CD14-positive monocyte (primary cell): Measurements from ENCODE around the gene AADACL4. TPM values are rescaled to one million over a fixed set of nuclear protein-coding genes. Genes with fewer than 3 reads are reported as not detected.
A peak's percentile ranks its signal among the peaks of the same experiment; 100 is the strongest.

Source experiments
- DNase-seq, 3 donors: peaks; one replicate each; pipeline ENCODE4 v3.0.0-alpha.2; 2011 to 2022
- H2AFZ ChIP-seq: 2 replicates; pipeline ENCODE4 v1.6.0; 2012; ENCODE audit warnings: mild to moderate bottlenecking, low read depth, low read length, inconsistent platforms; ENCODE audit not compliant: insufficient read depth, poor library complexity, severe bottlenecking
- H3K27ac ChIP-seq, 2 donors: 1 replicate in 1 of 2; 2 replicates in 1 of 2; pipeline ENCODE4 v1.5.1; 2012 to 2013; ENCODE audit warnings: low read length in 2 of 2, control low read depth in 1 of 2, inconsistent platforms in 1 of 2, low read depth in 1 of 2, mild to moderate bottlenecking in 1 of 2
- H3K27me3 ChIP-seq, 2 donors: one replicate each; pipeline versions ENCODE4 v1.6.0 to v1.6.1; 2011 to 2013; ENCODE audit warnings: low read length in 2 of 2; ENCODE audit not compliant: control insufficient read depth in 2 of 2, insufficient read depth in 2 of 2
- H3K36me3 ChIP-seq, 2 donors: replicated peaks in 1 of 2; 1 replicate in 1 of 2; 2 replicates in 1 of 2; pipeline versions ENCODE4 v1.5.1 to v1.6.1; 2012 to 2013; ENCODE audit warnings: low read length in 2 of 2, control low read depth in 1 of 2, inconsistent platforms in 1 of 2, mild to moderate bottlenecking in 1 of 2; ENCODE audit not compliant: insufficient read depth in 2 of 2, control insufficient read depth in 1 of 2
- H3K4me1 ChIP-seq, 2 donors: 1 replicate in 1 of 2; 2 replicates in 1 of 2; pipeline versions ENCODE4 v1.5.1 to v1.6.1; 2012 to 2013; ENCODE audit warnings: low read length in 2 of 2, control low read depth in 1 of 2, inconsistent platforms in 1 of 2, mild to moderate bottlenecking in 1 of 2, moderate library complexity in 1 of 2; ENCODE audit not compliant: insufficient read depth in 2 of 2, control insufficient read depth in 1 of 2
- H3K4me2 ChIP-seq: replicated peaks from 2 replicates; pipeline ENCODE3; 2012; ENCODE audit warnings: low read length, moderate library complexity, mild to moderate bottlenecking; ENCODE audit not compliant: poor library complexity, severe bottlenecking; ENCODE audit errors: extremely low read depth
- H3K4me3 ChIP-seq, 3 experiments: fragments of 200-600 bp in 1 of 3; sonication (generic) in 1 of 3; replicated peaks in 1 of 3; 1 replicate in 2 of 3; 2 replicates in 1 of 3; pipeline ENCODE4 v1.5.1; 2011 to 2013; ENCODE audit warnings: low read length in 3 of 3, mild to moderate bottlenecking in 3 of 3, control low read depth in 2 of 3, low read depth in 2 of 3, inconsistent platforms in 1 of 3, moderate library complexity in 1 of 3
- H3K79me2 ChIP-seq: 2 replicates; pipeline ENCODE4 v1.6.0; 2012; ENCODE audit warnings: mild to moderate bottlenecking, control low read depth, inconsistent platforms, low read length, moderate library complexity; ENCODE audit not compliant: insufficient read depth
- H3K9ac ChIP-seq: 2 replicates; pipeline ENCODE4 v1.6.0; 2017; ENCODE audit warnings: low read length, mild to moderate bottlenecking; ENCODE audit not compliant: insufficient read depth, poor library complexity, severe bottlenecking
- H3K9me3 ChIP-seq, 2 donors: replicated peaks in 1 of 2; 1 replicate in 1 of 2; 2 replicates in 1 of 2; pipeline versions ENCODE4 v1.5.1 to v1.6.1; 2012 to 2013; ENCODE audit warnings: low read length in 2 of 2, control low read depth in 1 of 2; ENCODE audit not compliant: control insufficient read depth in 1 of 2, insufficient read depth in 1 of 2
- H4K20me1 ChIP-seq: 2 replicates; pipeline ENCODE4 v1.6.0; 2012; ENCODE audit warnings: mild to moderate bottlenecking, low read length, control low read depth, moderate library complexity; ENCODE audit not compliant: insufficient read depth
- H3K27ac Mint-ChIP-seq, 7 donors: one replicate each; pipeline ENCODE4 v1.8.0; 2020; ENCODE audit warnings: mild to moderate bottlenecking in 7 of 7, mixed read lengths in 7 of 7, moderate library complexity in 6 of 7, inconsistent platforms in 2 of 7
- H3K27me3 Mint-ChIP-seq, 3 donors: one replicate each; pipeline ENCODE4 v1.8.0; 2021 to 2022; ENCODE audit warnings: low read depth in 3 of 3, mild to moderate bottlenecking in 3 of 3, mixed read lengths in 3 of 3, moderate library complexity in 3 of 3, inconsistent platforms in 1 of 3
- H3K36me3 Mint-ChIP-seq, 2 donors: one replicate each; pipeline ENCODE4 v1.8.0; 2020; ENCODE audit warnings: mixed read lengths in 2 of 2, inconsistent platforms in 1 of 2, mild to moderate bottlenecking in 1 of 2
- H3K4me1 Mint-ChIP-seq: one replicate; pipeline ENCODE4 v1.8.0; 2020; ENCODE audit warnings: mild to moderate bottlenecking, mixed read lengths
- H3K4me3 Mint-ChIP-seq, 2 donors: one replicate each; pipeline ENCODE4 v1.8.0; 2020; ENCODE audit warnings: mild to moderate bottlenecking in 2 of 2, mixed read lengths in 2 of 2, moderate library complexity in 1 of 2
- H3K9me3 Mint-ChIP-seq, 7 donors: one replicate each; pipeline ENCODE4 v1.8.0; 2020 to 2022; ENCODE audit warnings: mixed read lengths in 7 of 7, mild to moderate bottlenecking in 6 of 7, moderate library complexity in 6 of 7, inconsistent platforms in 2 of 7
- WGBS: methylation state at CpG from one replicate; pipeline ENCODE4 v1.1.5; 2013; ENCODE audit warnings: missing lambda C conversion rate; ENCODE audit not compliant: insufficient coverage; 5-methylcytosine and 5-hydroxymethylcytosine counted together
- intact Hi-C, 2 donors: fragments of 100-400 bp; cut with micrococcal nuclease; formaldehyde crosslinking; loops; one replicate each; pipeline versions ENCODE4 v1.15.0 to v1.15.1; 2023
- polyA plus RNA-seq, 3 donors: library from polyadenylated mRNA; depleted of rRNA in 1 of 3; unstranded in 2 of 3; stranded (reverse) in 1 of 3; fragments of 300-500 nt in 2 of 3; fragments of >200 nt in 1 of 3; fragmentation: Illumina TruSeq in 2 of 3; gene quantifications; 1 replicate in 2 of 3; 2 replicates in 1 of 3; pipeline ENCODE4 v1.2.3, GENCODE V29; 2012 to 2021
- TF ChIP-seq, protein P1 (sequence below): fragments of 200-600 bp; IDR thresholded peaks from one replicate; pipeline ENCODE4 v1.8.0; 2022; ENCODE audit warnings: antibody characterized with exemption, mild to moderate bottlenecking

AADACL4 gene
- polyA plus RNA-seq, 3 donors = not detected

GRCh38 chr1:12594966-12595756 lies 48.7 kb upstream of the AADACL4 start:
- Histone ChIP-seq H4K20me1 (no peaks in the 10 kb centered on the region), H2AFZ (no peak overlapping the region), H3K79me2 (no peaks in the 10 kb centered on the region), H3K27me3 (peaks cover 2 to 17% of the 10 kb centered on the region in 2 donors), H3K4me3 (peak overlapping the region in 1 of 3 experiments; percentile 70), H3K9ac (no peak overlapping the region), H3K4me2 (peak overlapping the region; percentile 83), H3K9me3 (no peaks in the 10 kb centered on the region), H3K4me1 (peaks cover 34% of the 10 kb centered on the region in 2 donors), H3K36me3 (no peaks in the 10 kb centered on the region), H3K27ac (no peak overlapping the region)
- Mint-ChIP-seq H3K4me3 (peak overlapping the region; percentile 77 to 81), H3K27ac (peak overlapping the region in 6 of 7 donors; percentile 76 to 91 (median 83)), H3K9me3 (peaks cover 0 to 6% (median 0%) of the 10 kb centered on the region in 7 donors), H3K4me1 (peaks cover 40% of the 10 kb centered on the region), H3K36me3 (peaks cover 4 to 21% of the 10 kb centered on the region in 2 donors), H3K27me3 (peaks cover 24 to 40% (median 36%) of the 10 kb centered on the region in 3 donors)
- no peak for DNase-seq
- TF ChIP-seq, protein P1, sequence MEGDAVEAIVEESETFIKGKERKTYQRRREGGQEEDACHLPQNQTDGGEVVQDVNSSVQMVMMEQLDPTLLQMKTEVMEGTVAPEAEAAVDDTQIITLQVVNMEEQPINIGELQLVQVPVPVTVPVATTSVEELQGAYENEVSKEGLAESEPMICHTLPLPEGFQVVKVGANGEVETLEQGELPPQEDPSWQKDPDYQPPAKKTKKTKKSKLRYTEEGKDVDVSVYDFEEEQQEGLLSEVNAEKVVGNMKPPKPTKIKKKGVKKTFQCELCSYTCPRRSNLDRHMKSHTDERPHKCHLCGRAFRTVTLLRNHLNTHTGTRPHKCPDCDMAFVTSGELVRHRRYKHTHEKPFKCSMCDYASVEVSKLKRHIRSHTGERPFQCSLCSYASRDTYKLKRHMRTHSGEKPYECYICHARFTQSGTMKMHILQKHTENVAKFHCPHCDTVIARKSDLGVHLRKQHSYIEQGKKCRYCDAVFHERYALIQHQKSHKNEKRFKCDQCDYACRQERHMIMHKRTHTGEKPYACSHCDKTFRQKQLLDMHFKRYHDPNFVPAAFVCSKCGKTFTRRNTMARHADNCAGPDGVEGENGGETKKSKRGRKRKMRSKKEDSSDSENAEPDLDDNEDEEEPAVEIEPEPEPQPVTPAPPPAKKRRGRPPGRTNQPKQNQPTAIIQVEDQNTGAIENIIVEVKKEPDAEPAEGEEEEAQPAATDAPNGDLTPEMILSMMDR = no peak
- WGBS = 5% methylated on average over 32 of the region's 47 CpGs
- intact Hi-C loops = no loop called here

- Histone ChIP-seq H3K4me1 (peaks cover 34% of the 10 kb centered on the region in 2 donors), H4K20me1 (no peaks in the 10 kb centered on the region), H3K4me3 (peak overlapping the region in 1 of 3 experiments; percentile 70), H3K27me3 (peaks cover 2 to 17% of the 10 kb centered on the region in 2 donors), H3K79me2 (no peaks in the 10 kb centered on the region), H3K4me2 (peak overlapping the region; percentile 83), H3K36me3 (no peaks in the 10 kb centered on the region), H3K27ac (no peak overlapping the region), H3K9me3 (no peaks in the 10 kb centered on the region), H3K9ac (no peak overlapping the region), H2AFZ (no peak overlapping the region)
- peaks cover 4 to 21% of the 10 kb centered on the region in 2 donors for H3K36me3 Mint-ChIP-seq
- intact Hi-C loops = loop anchor here in 1 of 2 donors (1.0 to 2.0 kb wide), 2 partner anchors 9 to 21 kb away; no protein-coding TSS in a partner anchor
- H3K27ac Mint-ChIP-seq = peak overlapping the region in 6 of 7 donors; percentile 37 to 88 (median 68)
- under 1% methylated on average over 15 of the region's 18 CpGs for WGBS
- H3K27me3 Mint-ChIP-seq = peaks cover 28 to 43% (median 39%) of the 10 kb centered on the region in 3 donors
- peaks cover 0 to 6% (median 0%) of the 10 kb centered on the region in 7 donors for H3K9me3 Mint-ChIP-seq
- H3K4me1 Mint-ChIP-seq = peaks cover 41% of the 10 kb centered on the region
- TF ChIP-seq, protein P1 = no peak
- H3K4me3 Mint-ChIP-seq = peak overlapping the region; percentile 59 to 73
- no peak for DNase-seq
Measured at GRCh38 chr1:12595757-12596006, 48.2 kb upstream of the AADACL4 start.
